Measurements from ENCODE around the gene ATP6V1B1. TPM values are rescaled to one million over a fixed set of nuclear protein-coding genes. Genes with fewer than 3 reads are reported as not detected.

ATP6V1B1 gene
- total and polyA plus RNA-seq, 10 of the 15 experiments (the other 5 are each of a cell fraction or from before 2014, with no cell fraction given), result not detected

DNA sequence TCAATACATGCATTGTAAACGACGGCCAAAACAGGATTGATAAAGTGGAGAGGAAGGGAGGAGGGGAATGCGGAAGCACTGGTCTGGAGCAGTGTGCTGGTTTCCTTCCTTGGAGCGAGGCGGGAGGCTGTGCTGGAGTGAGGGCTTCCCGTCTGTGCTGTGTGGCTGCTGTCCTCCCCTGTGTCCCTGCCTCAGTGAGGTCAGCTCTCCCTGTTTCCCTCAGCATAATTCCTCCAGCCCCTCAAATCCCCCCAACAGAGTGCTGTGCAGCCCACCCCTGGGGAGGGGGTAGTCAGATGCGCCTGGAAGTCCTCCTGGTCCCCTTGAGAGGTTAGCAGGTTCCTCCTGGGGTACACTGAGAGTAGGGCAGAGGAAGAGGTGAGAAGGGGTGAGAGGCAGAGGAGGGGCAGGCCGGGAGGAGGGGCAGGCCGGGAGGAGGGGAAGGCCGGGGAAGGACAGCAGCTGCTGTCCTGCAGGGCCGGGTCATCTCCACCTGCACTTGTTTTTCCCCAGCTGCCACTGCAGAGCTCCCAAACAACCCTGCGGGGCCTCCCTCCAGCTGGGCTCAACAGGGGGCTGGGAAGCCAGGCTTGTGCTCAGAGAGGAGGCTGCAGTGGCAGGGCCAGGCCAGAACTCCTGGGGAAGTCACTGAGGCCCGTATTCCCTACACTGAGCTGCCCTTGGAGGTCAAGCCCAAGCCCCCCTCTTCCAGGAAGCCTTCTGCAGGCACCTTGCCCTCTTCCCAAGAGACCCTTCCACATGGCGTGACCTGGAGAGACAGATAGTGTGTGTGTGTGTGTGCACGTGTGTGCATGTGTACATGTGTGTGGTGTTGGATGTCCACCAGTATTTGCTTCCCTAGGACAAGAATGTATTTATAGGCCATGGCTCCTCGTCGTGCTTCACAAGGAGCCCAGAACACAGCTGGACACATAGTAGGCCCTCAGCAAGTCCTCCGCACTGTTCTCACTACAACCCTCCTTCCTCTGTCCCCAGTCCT is 13.2 kb upstream of the ATP6V1B1 start:
- BruUV-seq (replicated peaks), result no TSS peak
- no peak for FAIRE-seq
- Histone ChIP-seq H3K4me3 (no peak overlapping the region), H3K4me1 (ENCODE audit: control insufficient read depth, insufficient read depth, low read length) (no peaks in the 10 kb centered on the region), H3K9ac (ENCODE audit: control insufficient read depth, insufficient read depth, low read length) (no peak overlapping the region), H3K27ac (ENCODE audit: control insufficient read depth, insufficient read depth) (no peak overlapping the region), H3K79me2 (ENCODE audit: control insufficient read depth, insufficient read depth, low read length) (no peaks in the 10 kb centered on the region), H3K27me3 (replicated peaks in 1 of 2; ENCODE audit: control insufficient read depth in 2 of 2, insufficient read depth in 2 of 2, low read length in 1 of 2) (peaks cover 0 to 4% of the 10 kb centered on the region in 2 experiments; a peak in 2 of 4 replicates), H3K4me2 (ENCODE audit: control insufficient read depth, insufficient read depth) (no peak overlapping the region), H3K36me3 (ENCODE audit: control insufficient read depth in 2 of 2, insufficient read depth in 2 of 2, low read length in 1 of 2) (no peaks in the 10 kb centered on the region), H3K9me3 (replicated peaks; ENCODE audit: control insufficient read depth, insufficient read depth, low read length) (no peaks in the 10 kb centered on the region), H4K20me1 (ENCODE audit: control insufficient read depth, insufficient read depth) (no peaks in the 10 kb centered on the region), H2AFZ (ENCODE audit: control insufficient read depth, low read depth, low read length) (no peak overlapping the region)
- 30% methylated on average over 14 of the region's 18 CpGs for WGBS (ENCODE audit: insufficient coverage, insufficient replicate concordance, low lambda C conversion rate, missing lambda C conversion rate)
- in situ Hi-C loops (cut with MboI) (no loop called here), intact Hi-C loops (cut with micrococcal nuclease; ENCODE audit: unreplicated experiment) (no loop called here)
- no peak for DNase-seq (ENCODE audit: low read depth, low spot score)
- TF ChIP-seq, protein P1, sequence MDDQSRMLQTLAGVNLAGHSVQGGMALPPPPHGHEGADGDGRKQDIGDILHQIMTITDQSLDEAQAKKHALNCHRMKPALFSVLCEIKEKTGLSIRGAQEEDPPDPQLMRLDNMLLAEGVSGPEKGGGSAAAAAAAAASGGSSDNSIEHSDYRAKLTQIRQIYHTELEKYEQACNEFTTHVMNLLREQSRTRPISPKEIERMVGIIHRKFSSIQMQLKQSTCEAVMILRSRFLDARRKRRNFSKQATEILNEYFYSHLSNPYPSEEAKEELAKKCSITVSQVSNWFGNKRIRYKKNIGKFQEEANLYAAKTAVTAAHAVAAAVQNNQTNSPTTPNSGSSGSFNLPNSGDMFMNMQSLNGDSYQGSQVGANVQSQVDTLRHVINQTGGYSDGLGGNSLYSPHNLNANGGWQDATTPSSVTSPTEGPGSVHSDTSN (IDR thresholded peaks at IDR 0.05; ENCODE audit: insufficient replicate concordance, low read depth, low read length), result no peak
- TF ChIP-seq IRF3 (IDR thresholded peaks at IDR 0.05), result no peak
- no peak for TF ChIP-seq IKZF2 (IDR thresholded peaks at IDR 0.05)
- no peak for TF ChIP-seq SUPT20H (IDR thresholded peaks at IDR 0.05; ENCODE audit: borderline replicate concordance, control insufficient read depth, low read depth, low read length)
- TF ChIP-seq YBX1 (IDR thresholded peaks at IDR 0.05), result no peak
- TF ChIP-seq SPI1 (IDR thresholded peaks at IDR 0.05; ENCODE audit: borderline replicate concordance, insufficient read depth, low read depth, low read length), result no peak
- TF ChIP-seq, protein P2, sequence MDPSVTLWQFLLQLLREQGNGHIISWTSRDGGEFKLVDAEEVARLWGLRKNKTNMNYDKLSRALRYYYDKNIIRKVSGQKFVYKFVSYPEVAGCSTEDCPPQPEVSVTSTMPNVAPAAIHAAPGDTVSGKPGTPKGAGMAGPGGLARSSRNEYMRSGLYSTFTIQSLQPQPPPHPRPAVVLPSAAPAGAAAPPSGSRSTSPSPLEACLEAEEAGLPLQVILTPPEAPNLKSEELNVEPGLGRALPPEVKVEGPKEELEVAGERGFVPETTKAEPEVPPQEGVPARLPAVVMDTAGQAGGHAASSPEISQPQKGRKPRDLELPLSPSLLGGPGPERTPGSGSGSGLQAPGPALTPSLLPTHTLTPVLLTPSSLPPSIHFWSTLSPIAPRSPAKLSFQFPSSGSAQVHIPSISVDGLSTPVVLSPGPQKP (IDR thresholded peaks at IDR 0.05; ENCODE audit: low read depth, low read length), result no peak
- TF ChIP-seq ATF7 (IDR thresholded peaks at IDR 0.05; ENCODE audit: low read depth), result no peak
- TF ChIP-seq, protein P3, sequence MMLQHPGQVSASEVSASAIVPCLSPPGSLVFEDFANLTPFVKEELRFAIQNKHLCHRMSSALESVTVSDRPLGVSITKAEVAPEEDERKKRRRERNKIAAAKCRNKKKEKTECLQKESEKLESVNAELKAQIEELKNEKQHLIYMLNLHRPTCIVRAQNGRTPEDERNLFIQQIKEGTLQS (IDR thresholded peaks at IDR 0.05; ENCODE audit: borderline replicate concordance, extremely low read depth, low read depth, low read length), result no peak
- TF ChIP-seq MTA2 (IDR thresholded peaks at IDR 0.05; ENCODE audit: low read depth), result no peak
- TF ChIP-seq NFXL1 (IDR thresholded peaks at IDR 0.05; ENCODE audit: borderline replicate concordance), result no peak
- TF ChIP-seq RFX5 (IDR thresholded peaks at IDR 0.05; ENCODE audit: low read depth, low read length), result no peak
- no peak for TF ChIP-seq SMARCA5 (IDR thresholded peaks at IDR 0.05)
- no peak for TF ChIP-seq JUNB (IDR thresholded peaks at IDR 0.05)
- no peak for TF ChIP-seq IRF4 (IDR thresholded peaks at IDR 0.05; ENCODE audit: low read depth, low read length)
- TF ChIP-seq MYC (IDR thresholded peaks at IDR 0.05; ENCODE audit: insufficient read depth, insufficient read length, insufficient replicate concordance, low read length, severe bottlenecking), result no peak
- TF ChIP-seq SREBF1 (IDR thresholded peaks at IDR 0.05; ENCODE audit: low read length), result no peak
- TF ChIP-seq EED (IDR thresholded peaks at IDR 0.05; ENCODE audit: low read depth), result no peak
- TF ChIP-seq SMC3 (IDR thresholded peaks at IDR 0.05; ENCODE audit: borderline replicate concordance, low read length), result no peak
- SMC1A ChIA-PET (ENCODE audit: uncharacterized antibody, unreplicated experiment), result no interaction called here
- POLR2A ChIA-PET, result no interaction called here
- RAD21 ChIA-PET (ENCODE audit: unreplicated experiment), result no interaction called here
- CTCF ChIA-PET, result interaction anchor here (0.9 to 5.0 kb wide), 7 partner anchors 12 to 618 kb away, joined by 3 to 39 read pairs (median 3); no protein-coding TSS in a partner anchor
- no peak for ATAC-seq

All from GM12878 (cell line).